Karpas-422 (cell line): ENCODE results near the gene TMEM150C. TPM values are rescaled to one million over a fixed set of nuclear protein-coding genes. Genes with fewer than 3 reads are reported as not detected.

Experiments used
- DNase-seq: peaks from one replicate; pipeline ENCODE4 v3.0.0-alpha.2; 2015
- H2AFZ ChIP-seq: fragments of 200-600 bp; sonication (generic); 2 replicates; pipeline ENCODE4 v1.6.1; 2014; ENCODE audit warnings: antibody characterized with exemption, low read length, mixed read lengths
- H3K27ac ChIP-seq: fragments of 200-600 bp; sonication (generic); 2 replicates; pipeline ENCODE4 v1.5.1; 2014; ENCODE audit warnings: mild to moderate bottlenecking, low read length, moderate library complexity
- H3K27me3 ChIP-seq: fragments of 200-600 bp; sonication (generic); 2 replicates; pipeline ENCODE4 v1.6.1; 2014; ENCODE audit warnings: low read length, mixed read lengths
- H3K36me3 ChIP-seq: fragments of 200-600 bp; sonication (generic); 2 replicates; pipeline ENCODE4 v1.6.1; 2014; ENCODE audit warnings: low read length, mixed read lengths; ENCODE audit not compliant: insufficient read depth
- H3K4me1 ChIP-seq: fragments of 200-600 bp; sonication (generic); 2 replicates; pipeline ENCODE4 v1.6.1; 2014; ENCODE audit warnings: mild to moderate bottlenecking, low read length, mixed read lengths
- H3K4me2 ChIP-seq: fragments of 200-600 bp; sonication (generic); 2 replicates; pipeline ENCODE4 v1.6.1; 2014; ENCODE audit warnings: low read length, low read depth, mild to moderate bottlenecking; ENCODE audit not compliant: poor library complexity, severe bottlenecking
- H3K4me3 ChIP-seq: fragments of 200-600 bp; sonication (generic); 2 replicates; pipeline ENCODE4 v1.5.1; 2014; ENCODE audit warnings: mild to moderate bottlenecking, antibody characterized with exemption, low read length, mixed read lengths
- H3K79me2 ChIP-seq: fragments of 200-600 bp; sonication (generic); 2 replicates; pipeline ENCODE4 v1.6.1; 2014; ENCODE audit warnings: mild to moderate bottlenecking, low read length, mixed read lengths
- H3K9ac ChIP-seq: fragments of 200-600 bp; sonication (generic); 2 replicates; pipeline ENCODE4 v1.6.0; 2014; ENCODE audit warnings: low read length
- H3K9me2 ChIP-seq: fragments of 200-600 bp; sonication (generic), shearing (Covaris generic); replicated peaks from 2 replicates; pipeline ENCODE4 v1.6.0; 2014; ENCODE audit warnings: mild to moderate bottlenecking, low read length, moderate library complexity; ENCODE audit not compliant: insufficient read depth
- H3K9me3 ChIP-seq: fragments of 300-700, 200-600 bp; sonication (generic); 2 replicates; pipeline ENCODE4 v1.6.1; 2014; ENCODE audit warnings: low read length, mixed read lengths
- H4K20me1 ChIP-seq: fragments of 200-600 bp; sonication (generic); 2 replicates; pipeline ENCODE4 v1.6.1; 2014; ENCODE audit warnings: mild to moderate bottlenecking, antibody characterized with exemption, low read length, low read depth; ENCODE audit not compliant: insufficient read depth
- total RNA-seq: library from RNA; depleted of rRNA; stranded (reverse); fragments of >200 nt; shearing (Covaris generic); gene quantifications from 2 replicates; pipeline ENCODE4 v1.2.3, GENCODE V29; 2014; ENCODE audit warnings: low replicate concordance

TMEM150C gene
- total RNA-seq, 1 experiment from 2014 or later, result not detected

GRCh38 chr4:82508011-82508410 is 53.8 kb downstream of the TMEM150C start:
- H3K9ac ChIP-seq, result no peak overlapping the region

GRCh38 chr4:82501154-82501442 is 60.7 kb downstream of the TMEM150C start:
- Histone ChIP-seq H4K20me1 (no peaks in the 10 kb centered on the region), H3K4me1 (peaks cover 8% of the 10 kb centered on the region), H3K4me3 (no peak overlapping the region), H3K79me2 (no peaks in the 10 kb centered on the region), H3K4me2 (no peak overlapping the region), H3K27ac (no peak overlapping the region), H3K9me3 (no peaks in the 10 kb centered on the region), H3K9me2 (no peaks in the 10 kb centered on the region), H2AFZ (no peak overlapping the region), H3K36me3 (no peaks in the 10 kb centered on the region), H3K9ac (no peak overlapping the region), H3K27me3 (no peaks in the 10 kb centered on the region)
- DNase-seq, result no peak

More at GRCh38 chr4:82508011-82508410, 53.8 kb downstream of the TMEM150C start:
- DNase-seq, result no peak
- no peaks in the 10 kb centered on the region for H3K79me2 ChIP-seq
- H3K9me3 ChIP-seq, result no peaks in the 10 kb centered on the region
- H3K9me2 ChIP-seq, result no peaks in the 10 kb centered on the region
- no peaks in the 10 kb centered on the region for H3K27me3 ChIP-seq
- H3K27ac ChIP-seq, result no peak overlapping the region
- H3K4me1 ChIP-seq, result no peaks in the 10 kb centered on the region
- no peaks in the 10 kb centered on the region for H3K36me3 ChIP-seq
- no peaks in the 10 kb centered on the region for H4K20me1 ChIP-seq
- H3K4me3 ChIP-seq, result no peak overlapping the region
- H3K4me2 ChIP-seq, result no peak overlapping the region
- H2AFZ ChIP-seq, result no peak overlapping the region

GRCh38 chr4:82500435-82501153 is 61.2 kb downstream of the TMEM150C start:
- Histone ChIP-seq H3K79me2 (no peaks in the 10 kb centered on the region), H3K36me3 (no peaks in the 10 kb centered on the region), H4K20me1 (no peaks in the 10 kb centered on the region), H3K27ac (no peak overlapping the region), H3K4me3 (no peak overlapping the region), H3K9me3 (no peaks in the 10 kb centered on the region), H3K4me1 (peaks cover 8% of the 10 kb centered on the region), H3K27me3 (no peaks in the 10 kb centered on the region), H3K9me2 (no peaks in the 10 kb centered on the region), H3K9ac (no peak overlapping the region), H3K4me2 (no peak overlapping the region), H2AFZ (no peak overlapping the region)
- DNase-seq, result no peak

GRCh38 chr4:82499738-82500434 is 61.9 kb downstream of the TMEM150C start:
- Histone ChIP-seq H3K27me3 (no peaks in the 10 kb centered on the region), H3K79me2 (no peaks in the 10 kb centered on the region), H2AFZ (no peak overlapping the region), H3K4me1 (peaks cover 8% of the 10 kb centered on the region), H3K9me2 (no peaks in the 10 kb centered on the region), H3K27ac (no peak overlapping the region), H3K36me3 (no peaks in the 10 kb centered on the region), H4K20me1 (no peaks in the 10 kb centered on the region), H3K9me3 (no peaks in the 10 kb centered on the region), H3K4me3 (no peak overlapping the region), H3K9ac (no peak overlapping the region), H3K4me2 (no peak overlapping the region)
- no peak for DNase-seq

GRCh38 chr4:82496349-82496748 is 65.4 kb downstream of the TMEM150C start:
- no peak overlapping the region for H3K9ac ChIP-seq
- peaks cover 8% of the 10 kb centered on the region for H3K4me1 ChIP-seq
- no peaks in the 10 kb centered on the region for H3K27me3 ChIP-seq
- H4K20me1 ChIP-seq, result no peaks in the 10 kb centered on the region
- no peak for DNase-seq
- H3K9me3 ChIP-seq, result no peaks in the 10 kb centered on the region
- no peaks in the 10 kb centered on the region for H3K36me3 ChIP-seq
- no peak overlapping the region for H3K4me3 ChIP-seq
- no peak overlapping the region for H2AFZ ChIP-seq
- H3K27ac ChIP-seq, result no peak overlapping the region
- H3K79me2 ChIP-seq, result no peaks in the 10 kb centered on the region
- no peak overlapping the region for H3K4me2 ChIP-seq
- H3K9me2 ChIP-seq, result no peaks in the 10 kb centered on the region

- Histone ChIP-seq H2AFZ (no peak overlapping the region), H3K4me3 (no peak overlapping the region), H3K36me3 (no peaks in the 10 kb centered on the region), H3K9ac (no peak overlapping the region), H3K9me3 (no peaks in the 10 kb centered on the region), H3K27ac (no peak overlapping the region), H3K79me2 (no peaks in the 10 kb centered on the region), H3K4me1 (peaks cover 5% of the 10 kb centered on the region), H3K9me2 (no peaks in the 10 kb centered on the region), H3K27me3 (no peaks in the 10 kb centered on the region), H4K20me1 (no peaks in the 10 kb centered on the region), H3K4me2 (no peak overlapping the region)
- DNase-seq, result no peak
These were observed 66.1 kb downstream of the TMEM150C start for GRCh38 chr4:82495666-82496065.

GRCh38 chr4:82493721-82494425 is 67.9 kb downstream of the TMEM150C start:
- Histone ChIP-seq H3K4me2 (no peak overlapping the region), H3K27ac (no peak overlapping the region), H3K9me3 (no peaks in the 10 kb centered on the region), H3K27me3 (no peaks in the 10 kb centered on the region), H3K4me3 (no peak overlapping the region), H3K9me2 (no peaks in the 10 kb centered on the region), H4K20me1 (no peaks in the 10 kb centered on the region), H3K4me1 (no peaks in the 10 kb centered on the region), H3K79me2 (no peaks in the 10 kb centered on the region), H3K36me3 (no peaks in the 10 kb centered on the region), H3K9ac (no peak overlapping the region), H2AFZ (no peak overlapping the region)
- no peak for DNase-seq

GRCh38 chr4:82491251-82491960 is 70.4 kb downstream of the TMEM150C start:
- Histone ChIP-seq H4K20me1 (no peaks in the 10 kb centered on the region), H3K36me3 (no peaks in the 10 kb centered on the region), H3K27me3 (no peaks in the 10 kb centered on the region), H3K9ac (no peak overlapping the region), H3K9me3 (no peaks in the 10 kb centered on the region), H3K4me2 (no peak overlapping the region), H3K27ac (no peak overlapping the region), H3K9me2 (no peaks in the 10 kb centered on the region), H3K4me1 (no peaks in the 10 kb centered on the region), H3K4me3 (no peak overlapping the region), H3K79me2 (no peaks in the 10 kb centered on the region), H2AFZ (no peak overlapping the region)
- no peak for DNase-seq
